ENCODE results near the gene CORIN. TPM values are rescaled to one million over a fixed set of nuclear protein-coding genes. Genes with fewer than 3 reads are reported as not detected.

Gene CORIN
- polyA plus RNA-seq, 1 donor from 2014 or later, result 0.25 TPM

DNA sequence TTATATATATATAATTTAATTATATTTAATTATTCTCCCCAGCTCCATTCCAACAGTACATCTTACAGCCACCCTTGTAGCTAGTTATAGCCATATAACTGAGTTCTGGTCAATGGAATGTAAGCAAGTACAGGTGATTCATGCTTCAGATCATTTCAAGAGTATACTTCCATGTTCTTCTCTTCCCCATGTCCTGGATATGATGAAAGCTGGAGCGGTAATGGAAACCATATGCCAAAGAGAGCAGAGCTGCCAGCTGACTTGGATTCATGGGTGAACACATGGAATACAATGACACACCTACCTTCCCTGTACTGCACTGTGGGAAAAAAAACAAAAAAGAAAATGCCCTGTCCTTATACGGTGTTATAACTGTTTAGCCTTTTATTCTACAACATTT is 17.5 kb upstream of the CORIN start:
- Histone ChIP-seq H3K9ac (ENCODE audit: low read length) (no peak overlapping the region), H3K4me2 (ENCODE audit: low read length) (no peak overlapping the region), H3K27me3 (ENCODE audit: insufficient read depth, low read depth, low read length) (no peaks in the 10 kb centered on the region), H4K20me1 (ENCODE audit: insufficient read depth) (no peaks in the 10 kb centered on the region), H3K9me2 (ENCODE audit: insufficient read depth, low read length) (no peaks in the 10 kb centered on the region), H3K4me3 (ENCODE audit: low read length) (no peak overlapping the region), H3K36me3 (ENCODE audit: insufficient read depth, low read length) (peaks cover 7% of the 10 kb centered on the region), H3K9me3 (ENCODE audit: low read length) (no peaks in the 10 kb centered on the region), H2AFZ (ENCODE audit: low read depth, low read length) (no peak overlapping the region), H3K79me2 (replicated peaks; ENCODE audit: insufficient read depth, low read length) (no peaks in the 10 kb centered on the region), H3K27ac (ENCODE audit: low read length) (no peak overlapping the region), H3F3A (ENCODE audit: insufficient read depth, low read length, poor library complexity, severe bottlenecking) (no peaks in the 10 kb centered on the region)
- TF ChIP-seq EP300 (conservative IDR thresholded peaks at IDR 0.05; ENCODE audit: poor library complexity, severe bottlenecking), result no peak
- no peak for TF ChIP-seq MXI1 (conservative IDR thresholded peaks at IDR 0.05; ENCODE audit: poor library complexity, severe bottlenecking)
- TF ChIP-seq, protein P1, sequence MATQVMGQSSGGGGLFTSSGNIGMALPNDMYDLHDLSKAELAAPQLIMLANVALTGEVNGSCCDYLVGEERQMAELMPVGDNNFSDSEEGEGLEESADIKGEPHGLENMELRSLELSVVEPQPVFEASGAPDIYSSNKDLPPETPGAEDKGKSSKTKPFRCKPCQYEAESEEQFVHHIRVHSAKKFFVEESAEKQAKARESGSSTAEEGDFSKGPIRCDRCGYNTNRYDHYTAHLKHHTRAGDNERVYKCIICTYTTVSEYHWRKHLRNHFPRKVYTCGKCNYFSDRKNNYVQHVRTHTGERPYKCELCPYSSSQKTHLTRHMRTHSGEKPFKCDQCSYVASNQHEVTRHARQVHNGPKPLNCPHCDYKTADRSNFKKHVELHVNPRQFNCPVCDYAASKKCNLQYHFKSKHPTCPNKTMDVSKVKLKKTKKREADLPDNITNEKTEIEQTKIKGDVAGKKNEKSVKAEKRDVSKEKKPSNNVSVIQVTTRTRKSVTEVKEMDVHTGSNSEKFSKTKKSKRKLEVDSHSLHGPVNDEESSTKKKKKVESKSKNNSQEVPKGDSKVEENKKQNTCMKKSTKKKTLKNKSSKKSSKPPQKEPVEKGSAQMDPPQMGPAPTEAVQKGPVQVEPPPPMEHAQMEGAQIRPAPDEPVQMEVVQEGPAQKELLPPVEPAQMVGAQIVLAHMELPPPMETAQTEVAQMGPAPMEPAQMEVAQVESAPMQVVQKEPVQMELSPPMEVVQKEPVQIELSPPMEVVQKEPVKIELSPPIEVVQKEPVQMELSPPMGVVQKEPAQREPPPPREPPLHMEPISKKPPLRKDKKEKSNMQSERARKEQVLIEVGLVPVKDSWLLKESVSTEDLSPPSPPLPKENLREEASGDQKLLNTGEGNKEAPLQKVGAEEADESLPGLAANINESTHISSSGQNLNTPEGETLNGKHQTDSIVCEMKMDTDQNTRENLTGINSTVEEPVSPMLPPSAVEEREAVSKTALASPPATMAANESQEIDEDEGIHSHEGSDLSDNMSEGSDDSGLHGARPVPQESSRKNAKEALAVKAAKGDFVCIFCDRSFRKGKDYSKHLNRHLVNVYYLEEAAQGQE (IDR thresholded peaks at IDR 0.05; ENCODE audit: borderline replicate concordance), result no peak
- TF ChIP-seq, protein P2, sequence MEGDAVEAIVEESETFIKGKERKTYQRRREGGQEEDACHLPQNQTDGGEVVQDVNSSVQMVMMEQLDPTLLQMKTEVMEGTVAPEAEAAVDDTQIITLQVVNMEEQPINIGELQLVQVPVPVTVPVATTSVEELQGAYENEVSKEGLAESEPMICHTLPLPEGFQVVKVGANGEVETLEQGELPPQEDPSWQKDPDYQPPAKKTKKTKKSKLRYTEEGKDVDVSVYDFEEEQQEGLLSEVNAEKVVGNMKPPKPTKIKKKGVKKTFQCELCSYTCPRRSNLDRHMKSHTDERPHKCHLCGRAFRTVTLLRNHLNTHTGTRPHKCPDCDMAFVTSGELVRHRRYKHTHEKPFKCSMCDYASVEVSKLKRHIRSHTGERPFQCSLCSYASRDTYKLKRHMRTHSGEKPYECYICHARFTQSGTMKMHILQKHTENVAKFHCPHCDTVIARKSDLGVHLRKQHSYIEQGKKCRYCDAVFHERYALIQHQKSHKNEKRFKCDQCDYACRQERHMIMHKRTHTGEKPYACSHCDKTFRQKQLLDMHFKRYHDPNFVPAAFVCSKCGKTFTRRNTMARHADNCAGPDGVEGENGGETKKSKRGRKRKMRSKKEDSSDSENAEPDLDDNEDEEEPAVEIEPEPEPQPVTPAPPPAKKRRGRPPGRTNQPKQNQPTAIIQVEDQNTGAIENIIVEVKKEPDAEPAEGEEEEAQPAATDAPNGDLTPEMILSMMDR (IDR thresholded peaks at IDR 0.05; ENCODE audit: poor library complexity, severe bottlenecking), result no peak
- no peak for TF ChIP-seq EZH2 (IDR thresholded peaks at IDR 0.05; ENCODE audit: borderline replicate concordance, insufficient read depth, low read length, poor library complexity, severe bottlenecking)
- TF ChIP-seq POLR2AphosphoS5 (IDR thresholded peaks at IDR 0.05), result no peak
- TF ChIP-seq RAD21 (conservative IDR thresholded peaks at IDR 0.05), result no peak
- TF ChIP-seq TAF1 (IDR thresholded peaks at IDR 0.05; ENCODE audit: low read depth), result no peak

DNA sequence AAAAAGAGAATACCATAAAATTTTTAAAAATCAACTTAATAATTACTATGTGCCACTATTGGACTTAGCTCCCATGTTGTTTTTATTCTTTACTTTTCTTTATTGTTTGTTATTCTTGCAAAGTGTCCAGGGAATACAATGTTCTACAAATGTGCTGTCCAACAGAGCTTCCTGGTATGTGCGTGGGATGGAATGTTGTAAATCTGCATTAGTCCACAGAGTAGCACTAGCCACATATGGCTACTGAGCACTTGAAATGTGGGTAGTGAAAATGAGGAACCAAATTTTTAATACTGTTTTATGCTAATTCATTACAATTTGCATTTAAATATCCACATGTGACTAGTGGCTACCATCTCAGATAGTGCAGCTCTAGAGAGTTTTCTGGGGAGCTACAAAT is 14.3 kb upstream of the CORIN start:
- no peak for TF ChIP-seq EZH2 (IDR thresholded peaks at IDR 0.05; ENCODE audit: borderline replicate concordance, insufficient read depth, low read length, poor library complexity, severe bottlenecking)
- TF ChIP-seq TAF1 (IDR thresholded peaks at IDR 0.05; ENCODE audit: low read depth), result no peak
- TF ChIP-seq, protein P1 (IDR thresholded peaks at IDR 0.05; ENCODE audit: borderline replicate concordance), result no peak
- no peak for TF ChIP-seq MXI1 (conservative IDR thresholded peaks at IDR 0.05; ENCODE audit: poor library complexity, severe bottlenecking)
- no peak for TF ChIP-seq POLR2AphosphoS5 (IDR thresholded peaks at IDR 0.05)
- TF ChIP-seq SMC3 (conservative IDR thresholded peaks at IDR 0.05; ENCODE audit: poor library complexity), result no peak
- TF ChIP-seq, protein P2 (IDR thresholded peaks at IDR 0.05; ENCODE audit: poor library complexity, severe bottlenecking), result no peak
- TF ChIP-seq EP300 (conservative IDR thresholded peaks at IDR 0.05; ENCODE audit: poor library complexity, severe bottlenecking), result no peak
- no peak for TF ChIP-seq RAD21 (conservative IDR thresholded peaks at IDR 0.05)
- Histone ChIP-seq H2AFZ (ENCODE audit: low read depth, low read length) (no peak overlapping the region), H3K27ac (ENCODE audit: low read length) (no peak overlapping the region), H3K9me3 (ENCODE audit: low read length) (no peaks in the 10 kb centered on the region), H3K4me3 (ENCODE audit: low read length) (no peak overlapping the region), H3F3A (ENCODE audit: insufficient read depth, low read length, poor library complexity, severe bottlenecking) (no peaks in the 10 kb centered on the region), H4K20me1 (ENCODE audit: insufficient read depth) (no peaks in the 10 kb centered on the region), H3K9me2 (ENCODE audit: insufficient read depth, low read length) (no peaks in the 10 kb centered on the region), H3K27me3 (ENCODE audit: insufficient read depth, low read depth, low read length) (no peaks in the 10 kb centered on the region), H3K79me2 (replicated peaks; ENCODE audit: insufficient read depth, low read length) (no peaks in the 10 kb centered on the region), H3K9ac (ENCODE audit: low read length) (no peak overlapping the region), H3K36me3 (ENCODE audit: insufficient read depth, low read length) (peaks cover 7% of the 10 kb centered on the region), H3K4me2 (ENCODE audit: low read length) (no peak overlapping the region)
